ENCODE results near the gene MYOT.
"Not testable (repeated sequence)": the region's sequence is repeated elsewhere in the genome, so short reads cannot be mapped to it uniquely, and the experiment has no call there.

The MYOT gene, protein sequence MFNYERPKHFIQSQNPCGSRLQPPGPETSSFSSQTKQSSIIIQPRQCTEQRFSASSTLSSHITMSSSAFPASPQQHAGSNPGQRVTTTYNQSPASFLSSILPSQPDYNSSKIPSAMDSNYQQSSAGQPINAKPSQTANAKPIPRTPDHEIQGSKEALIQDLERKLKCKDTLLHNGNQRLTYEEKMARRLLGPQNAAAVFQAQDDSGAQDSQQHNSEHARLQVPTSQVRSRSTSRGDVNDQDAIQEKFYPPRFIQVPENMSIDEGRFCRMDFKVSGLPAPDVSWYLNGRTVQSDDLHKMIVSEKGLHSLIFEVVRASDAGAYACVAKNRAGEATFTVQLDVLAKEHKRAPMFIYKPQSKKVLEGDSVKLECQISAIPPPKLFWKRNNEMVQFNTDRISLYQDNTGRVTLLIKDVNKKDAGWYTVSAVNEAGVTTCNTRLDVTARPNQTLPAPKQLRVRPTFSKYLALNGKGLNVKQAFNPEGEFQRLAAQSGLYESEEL

DNA sequence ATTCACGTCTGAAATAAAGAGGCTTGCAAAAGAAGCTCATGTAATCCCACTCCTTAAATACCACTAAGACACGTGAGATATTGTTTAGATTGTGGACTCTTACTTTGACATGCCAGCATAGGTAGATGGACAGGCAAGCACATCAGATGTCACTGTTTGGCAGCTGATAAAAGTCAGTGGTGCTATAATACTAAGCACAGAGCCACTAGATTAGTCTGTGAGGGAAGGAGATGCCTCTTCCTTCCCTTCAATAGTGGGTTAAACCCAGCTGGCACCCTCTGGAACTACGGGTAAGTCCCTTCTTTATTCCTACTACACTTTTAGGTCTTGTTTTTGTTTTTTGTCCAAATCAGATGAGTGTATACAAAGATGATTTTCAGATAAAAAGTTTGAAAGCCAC, at the start of gene MYOT:
Gene MYOT (plus strand): TSS at position 197 of the 400 bp plus-strand sequence. CDS start 2,792 bp downstream, outside the sequence.
- DNase-seq = no peak

DNA sequence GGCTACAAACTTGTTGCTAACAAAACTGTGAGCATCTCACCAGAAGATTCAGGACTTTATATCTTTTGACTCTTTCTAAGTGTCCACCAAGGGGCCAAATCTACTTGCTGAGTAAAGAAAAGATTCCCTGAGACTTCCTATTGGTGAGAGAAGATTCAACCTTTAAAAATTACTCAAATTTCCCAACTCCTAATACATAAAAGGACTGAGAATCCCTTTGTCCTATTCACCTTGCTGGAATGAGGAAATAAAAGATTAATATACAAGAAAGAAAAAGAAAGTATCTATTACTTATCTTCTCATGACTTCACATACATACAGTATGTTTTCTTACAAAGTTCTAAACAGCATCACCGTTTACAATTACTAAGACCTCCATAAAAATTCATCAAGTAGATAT, 47.9 kb upstream of the MYOT start:
- DNase-seq = no peak

DNA sequence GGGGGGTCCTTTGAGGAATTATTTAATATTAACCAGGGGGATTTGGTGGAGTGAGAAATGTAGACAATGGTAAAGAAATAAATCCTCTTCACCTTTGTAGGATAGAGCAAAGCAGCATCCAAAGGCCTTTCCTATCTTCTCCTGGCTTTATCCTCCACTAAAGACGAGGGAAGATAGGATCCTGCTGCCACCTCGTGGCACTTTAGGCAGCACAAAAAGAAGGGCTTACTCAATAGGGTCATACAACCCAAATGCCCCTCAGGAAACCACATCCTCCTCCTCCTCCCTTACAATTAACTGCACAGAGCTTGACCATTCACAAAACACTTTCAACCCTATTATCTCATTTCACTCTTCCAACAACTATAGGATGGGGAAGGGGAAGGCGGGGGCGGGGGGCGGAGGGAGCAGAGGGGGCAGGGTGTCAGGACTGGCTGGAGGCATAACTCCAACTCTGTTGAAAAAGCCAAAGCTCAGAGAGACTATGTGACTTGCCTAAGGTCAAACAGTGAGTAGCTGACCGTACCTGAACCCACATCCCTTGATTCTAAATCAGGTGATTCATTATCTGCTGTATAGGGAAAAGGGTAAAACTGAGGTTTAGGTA, 45.4 kb upstream of the MYOT start:
- no peak for DNase-seq

DNA sequence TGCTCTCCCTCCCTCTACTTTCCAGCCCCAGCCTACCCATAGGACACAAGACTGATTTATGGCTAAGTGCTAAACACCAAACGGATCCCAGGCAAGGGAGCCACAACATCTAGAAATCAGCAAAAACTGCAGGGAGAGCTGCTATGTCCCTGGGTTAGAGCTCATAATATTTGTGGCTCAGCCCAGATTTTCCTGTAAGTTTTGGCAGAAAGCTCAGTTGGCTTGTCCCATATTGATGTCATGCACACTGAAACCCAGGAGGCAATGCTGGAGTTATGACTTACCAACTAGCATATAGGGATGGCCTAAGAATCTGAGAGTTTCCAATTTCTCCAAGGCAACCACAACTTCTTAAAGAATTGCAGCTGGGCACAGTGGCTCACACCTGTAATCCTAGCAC, 44.7 kb upstream of the MYOT start:
- no peak for DNase-seq

DNA sequence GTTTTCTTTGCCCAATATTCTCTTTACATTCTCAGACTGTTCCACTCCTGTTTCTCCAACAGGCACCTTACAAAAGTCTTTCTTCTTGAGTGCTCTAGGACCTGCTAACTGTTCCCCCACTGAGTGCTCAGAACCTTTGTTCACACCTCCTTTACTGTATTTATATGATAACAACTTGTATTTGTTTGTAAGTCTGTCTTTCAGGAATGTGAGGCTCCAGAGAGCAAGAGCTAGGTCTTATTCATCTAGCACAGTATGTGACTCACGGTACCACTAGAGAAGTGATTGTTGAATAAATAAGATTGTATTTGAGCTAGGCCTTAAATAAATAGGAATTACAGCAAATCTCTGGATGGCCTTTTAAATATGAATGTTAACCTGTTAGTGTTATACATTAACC, 42.5 kb upstream of the MYOT start:
- DNase-seq = no peak

DNA sequence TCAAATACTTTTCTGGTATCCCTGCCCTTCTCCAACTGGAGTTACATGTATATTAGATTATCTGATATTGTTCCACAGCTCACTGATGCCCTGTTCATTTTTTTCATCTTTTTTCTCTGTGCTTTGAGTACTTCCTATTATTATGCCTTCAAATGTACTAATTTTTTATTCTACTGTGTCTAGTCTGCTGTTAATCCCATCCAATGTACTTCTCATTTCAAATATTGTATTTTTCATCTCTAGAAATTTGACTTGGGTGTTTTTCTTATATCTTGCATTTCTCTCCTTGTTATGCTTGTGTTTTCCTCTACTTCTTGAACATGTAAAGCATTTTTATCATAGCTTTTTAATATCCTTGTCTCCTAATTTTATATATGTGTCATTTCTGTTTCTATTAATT, 41.6 kb upstream of the MYOT start:
- no peak for DNase-seq

DNA sequence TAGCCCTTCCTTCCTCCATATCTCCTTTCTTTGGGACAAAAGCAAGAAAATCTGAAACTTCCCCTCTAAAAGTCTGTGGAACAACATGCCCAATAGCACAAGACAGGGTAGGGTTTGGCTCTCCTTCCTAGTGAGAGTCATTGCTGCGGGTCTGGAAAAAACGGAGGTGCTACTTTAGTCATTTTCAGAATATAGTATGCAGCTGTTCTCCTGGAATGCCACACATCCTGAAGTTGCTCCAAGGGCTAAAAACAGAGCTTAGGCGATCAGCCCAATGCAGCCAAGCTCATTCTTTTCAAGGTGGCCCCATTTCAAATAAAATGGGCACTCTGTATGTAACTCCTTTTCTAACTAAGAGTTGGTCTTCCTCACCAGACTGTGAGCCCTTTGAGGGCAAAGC, 39.5 kb upstream of the MYOT start:
- no peak for DNase-seq

DNA sequence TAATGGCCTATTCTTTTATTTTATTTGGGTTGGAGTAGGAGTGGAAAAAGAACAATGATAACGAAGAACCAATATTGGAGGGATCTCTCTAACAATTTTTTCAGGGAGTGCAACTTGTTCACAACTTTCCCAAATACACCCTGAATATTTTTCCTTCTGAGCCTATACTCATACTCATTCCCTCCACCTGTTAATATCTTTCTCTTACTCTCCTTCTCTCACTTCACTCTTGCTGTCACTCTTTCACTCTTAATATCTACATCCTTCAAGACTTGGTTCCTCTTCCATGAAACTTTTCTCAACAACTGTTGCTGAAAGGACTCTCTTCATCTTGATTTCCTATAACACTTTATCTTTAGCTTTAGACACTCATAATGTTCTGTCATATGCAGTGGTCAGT, 39.0 kb upstream of the MYOT start:
- no peak for DNase-seq

DNA sequence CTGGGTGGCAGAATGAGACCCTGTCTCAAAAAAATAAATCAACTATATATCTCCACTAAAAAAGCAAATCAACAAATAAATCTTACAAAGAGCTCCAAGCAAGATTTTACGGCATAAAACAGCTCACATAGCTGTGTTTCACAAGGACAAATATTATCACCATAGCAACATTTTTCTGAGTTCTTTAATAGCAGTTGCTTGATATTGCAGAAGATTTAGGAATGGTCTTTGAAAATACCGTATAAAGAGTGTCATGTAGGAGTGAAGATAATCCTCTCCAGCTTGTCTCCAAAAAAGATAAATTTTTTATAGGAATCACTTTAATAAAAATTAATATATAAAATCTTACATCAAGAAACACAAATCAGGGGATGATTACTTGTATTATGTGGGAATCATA, 36.6 kb upstream of the MYOT start:
- no peak for DNase-seq

DNA sequence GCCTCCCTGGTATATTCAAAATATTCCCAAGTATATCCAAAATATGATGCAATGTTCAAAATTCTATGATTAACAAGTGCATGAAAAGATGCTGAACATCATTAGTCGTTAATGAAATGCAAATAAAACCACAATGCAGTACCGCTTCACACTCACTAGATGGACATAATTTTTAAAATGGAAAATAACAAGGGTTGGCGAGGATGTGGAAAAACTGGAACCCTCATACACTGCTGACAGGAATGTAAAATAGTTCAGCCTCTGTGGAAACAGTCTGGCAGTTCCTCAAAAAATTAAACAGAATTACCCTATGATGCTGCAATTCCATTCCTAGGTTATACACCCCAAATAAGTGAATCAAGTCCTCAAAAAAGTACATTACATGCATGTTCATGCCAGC, 36.1 kb upstream of the MYOT start:
- DNase-seq = no peak

DNA sequence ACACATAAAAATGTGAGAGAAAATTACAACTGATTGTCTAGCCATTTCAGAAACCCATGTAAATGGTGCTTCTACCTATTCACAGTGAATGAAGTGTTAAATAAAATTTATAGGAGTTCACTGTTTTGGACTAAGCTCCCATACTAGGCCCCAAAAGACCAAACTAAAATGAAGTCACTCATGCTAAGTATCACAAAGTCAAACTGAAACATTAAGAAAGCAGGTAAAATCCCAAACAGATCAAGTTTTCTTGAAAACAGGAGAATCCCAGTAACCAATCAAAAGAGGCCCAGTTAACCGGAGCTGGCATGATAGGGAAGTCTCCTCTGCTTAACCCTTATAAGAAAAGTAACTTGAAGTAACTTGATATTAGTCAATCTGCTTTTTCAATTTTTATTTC, 35.2 kb upstream of the MYOT start:
- DNase-seq = no peak

DNA sequence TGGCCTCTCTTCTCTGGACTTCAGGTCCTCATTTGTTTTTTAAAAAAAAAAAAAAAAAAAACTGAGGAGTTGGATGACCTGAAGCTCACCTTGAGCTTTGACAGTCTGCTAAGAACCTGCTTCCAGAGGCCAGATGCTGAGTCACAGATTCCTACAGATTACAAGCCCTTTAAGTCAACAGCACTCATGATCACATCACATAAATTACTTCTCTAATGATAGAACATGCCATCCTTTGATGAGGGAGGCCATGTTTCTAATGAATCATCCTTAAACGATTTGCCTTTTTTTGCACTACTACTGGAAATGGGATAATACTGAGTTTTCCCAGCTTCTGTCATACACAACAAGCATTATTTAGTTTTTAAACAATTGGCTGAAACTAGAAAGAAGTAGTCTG, 34.2 kb upstream of the MYOT start:
- DNase-seq = no peak

DNA sequence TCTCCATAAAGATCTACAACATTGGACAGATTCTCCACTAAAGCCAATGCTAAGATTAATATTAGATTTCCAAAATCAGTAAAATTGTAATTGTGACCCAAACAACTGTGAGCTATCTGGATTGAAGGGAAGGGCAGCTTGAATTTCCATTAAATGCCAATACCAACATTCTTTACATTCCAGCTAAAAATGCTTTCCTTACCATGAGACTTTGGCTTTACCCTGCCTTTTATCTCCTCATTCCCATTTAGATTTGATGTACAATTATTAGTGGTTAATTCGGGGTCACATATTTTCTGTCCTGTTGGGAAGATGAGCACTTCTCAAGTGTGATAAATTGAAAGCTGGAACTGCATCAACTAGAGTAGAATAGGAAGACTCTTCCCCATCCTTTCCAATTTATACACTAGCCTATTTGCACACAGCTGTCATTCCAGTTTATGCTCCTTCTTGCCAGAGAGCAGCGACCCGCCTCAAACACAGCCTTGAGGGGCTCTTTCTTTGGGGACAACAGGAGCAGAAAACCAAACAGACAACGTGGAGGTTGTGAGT, 33.1 kb upstream of the MYOT start:
- DNase-seq = no peak

DNA sequence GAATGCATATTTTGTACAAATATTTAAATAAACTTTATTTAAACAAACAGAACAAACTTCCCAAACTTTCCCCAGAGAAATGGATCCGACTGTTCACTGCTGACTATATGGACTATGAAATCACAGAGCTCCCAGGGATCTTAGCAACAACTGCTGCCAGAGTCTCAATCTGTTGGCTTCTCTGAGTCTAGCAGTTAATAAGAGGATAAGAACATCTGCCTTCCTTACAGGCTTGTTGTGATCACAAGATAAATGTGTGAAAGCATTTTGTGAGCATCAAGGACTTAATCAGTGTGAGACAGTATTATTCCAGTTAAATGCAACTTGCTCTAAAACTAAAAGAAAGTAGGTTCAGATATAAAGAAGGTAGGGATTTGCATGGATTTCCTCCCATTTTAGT, 31.4 kb upstream of the MYOT start:
- DNase-seq = no peak

DNA sequence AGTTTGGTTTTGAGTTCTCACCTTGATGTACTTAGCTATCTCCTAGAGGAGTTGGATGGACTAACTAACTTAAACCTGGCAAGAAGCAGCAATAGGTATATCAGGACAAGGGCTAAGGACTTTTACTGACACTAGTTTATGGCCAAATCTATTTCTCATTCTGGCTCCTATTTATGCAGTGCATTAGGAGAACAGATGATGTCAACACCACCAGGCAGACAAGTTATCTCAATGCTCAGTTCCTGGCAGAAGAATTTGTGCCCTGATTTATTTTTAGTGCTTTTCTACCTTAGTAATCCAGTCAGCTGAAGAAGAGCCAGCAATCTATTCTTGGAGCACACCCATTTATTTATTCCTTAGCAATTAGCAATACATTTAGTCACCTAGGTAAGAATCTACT, 30.7 kb upstream of the MYOT start:
- DNase-seq = no peak

DNA sequence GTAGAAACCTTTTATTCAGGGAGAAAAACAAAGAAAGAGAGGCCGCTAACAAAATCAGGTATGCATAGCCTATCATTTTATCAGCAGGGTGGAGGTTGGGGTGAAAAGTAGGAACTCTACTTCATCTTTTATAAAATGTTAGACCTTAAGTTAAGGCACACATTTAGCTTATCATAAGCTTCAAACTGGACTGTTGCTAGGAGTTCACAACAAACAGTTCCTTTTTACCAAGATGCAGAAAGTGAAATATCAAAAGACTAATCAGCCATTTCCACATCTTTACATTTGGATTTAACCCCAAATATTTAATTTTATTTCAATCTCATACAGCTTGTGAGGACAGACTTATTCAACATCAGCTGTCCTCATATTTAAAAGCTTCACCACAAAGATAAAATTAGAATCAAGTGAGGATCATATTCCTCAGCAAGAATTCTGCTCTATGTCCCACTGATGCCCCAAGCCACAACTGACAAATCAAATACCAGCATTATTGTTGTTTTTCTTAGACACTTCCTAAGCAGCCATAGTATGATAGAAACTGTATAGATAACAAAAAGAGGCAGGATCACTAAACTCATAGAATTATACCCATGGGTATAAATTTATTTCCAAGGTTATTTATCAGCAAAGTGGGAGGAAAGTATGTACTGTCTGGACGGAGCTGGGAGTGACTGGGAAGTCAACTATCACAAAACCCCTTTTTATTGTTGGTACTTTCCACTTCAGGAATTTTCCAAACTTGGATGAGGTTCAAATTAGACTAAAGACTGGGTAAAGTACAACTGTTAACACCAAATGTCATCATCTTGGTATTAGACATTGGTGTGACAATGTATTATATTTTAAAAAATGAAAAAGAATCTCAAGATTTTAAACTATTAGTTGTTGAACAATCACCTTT, 29.9 kb upstream of the MYOT start:
- no peak for DNase-seq

DNA sequence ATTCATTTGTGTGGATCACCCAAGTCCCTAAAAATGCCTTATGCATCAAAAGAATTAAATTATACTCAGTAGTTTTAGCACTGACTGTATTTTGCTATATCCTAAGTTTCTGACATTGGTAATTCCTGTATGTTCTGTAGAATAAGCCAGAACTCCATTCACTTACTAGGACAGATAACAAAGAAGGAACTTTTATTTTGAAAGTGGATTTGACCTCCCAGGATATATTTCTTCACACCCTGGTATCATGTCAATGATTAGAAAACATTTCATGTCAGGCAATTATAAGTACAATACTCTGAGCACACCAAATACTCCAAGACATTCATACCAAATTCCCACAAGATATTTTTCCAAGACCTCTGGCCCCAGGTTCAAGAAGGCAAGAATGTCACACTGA, 28.7 kb upstream of the MYOT start:
- DNase-seq = no peak

DNA sequence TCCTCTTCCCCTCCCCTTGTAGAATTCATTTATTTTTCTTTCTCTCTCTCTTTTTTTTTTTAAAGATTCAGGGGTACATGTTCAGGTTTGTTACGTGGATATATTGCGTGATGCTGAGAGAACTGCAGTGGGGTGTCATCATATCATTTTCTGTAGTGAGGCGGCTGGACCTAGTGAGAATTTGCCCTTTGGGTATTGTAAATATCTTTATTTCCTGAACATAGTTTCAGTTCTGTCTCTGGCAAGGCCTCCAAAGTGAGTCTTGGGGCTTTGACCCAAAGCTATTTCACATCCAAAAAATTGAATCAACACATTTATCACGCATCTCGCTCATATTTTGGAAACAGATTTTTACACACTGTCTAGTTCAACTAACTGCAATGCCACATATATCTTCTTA, 25.4 kb upstream of the MYOT start:
- no peak for DNase-seq

DNA sequence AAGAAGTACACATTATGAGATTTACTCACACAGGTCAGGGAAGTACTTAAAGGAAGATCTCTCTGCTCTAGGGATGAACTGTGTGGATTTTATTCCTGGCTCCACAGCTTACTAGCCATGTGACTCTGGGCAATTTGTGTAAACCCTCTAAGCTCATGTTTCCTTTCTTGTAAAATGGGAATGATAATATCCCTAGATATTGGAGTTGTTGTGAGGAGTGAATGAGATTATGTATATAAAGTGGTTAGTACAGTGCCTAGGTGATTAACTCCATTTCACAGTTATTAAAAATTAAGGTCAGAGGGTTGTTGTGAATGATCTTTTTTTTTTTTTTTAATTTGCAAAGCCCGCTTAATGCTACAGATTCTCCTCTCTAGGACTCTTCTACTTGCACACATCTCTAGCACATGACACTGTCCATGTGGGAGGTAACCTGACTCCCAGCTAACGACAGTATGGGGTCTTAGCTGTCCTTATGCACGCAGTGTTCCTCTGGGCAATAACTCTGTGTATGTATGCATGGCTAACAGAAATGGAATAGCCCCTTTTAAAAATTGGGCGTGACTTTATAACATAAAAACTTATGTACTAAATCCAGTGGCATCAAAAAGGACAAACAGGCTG, 23.9 kb upstream of the MYOT start:
- DNase-seq = no peak

DNA sequence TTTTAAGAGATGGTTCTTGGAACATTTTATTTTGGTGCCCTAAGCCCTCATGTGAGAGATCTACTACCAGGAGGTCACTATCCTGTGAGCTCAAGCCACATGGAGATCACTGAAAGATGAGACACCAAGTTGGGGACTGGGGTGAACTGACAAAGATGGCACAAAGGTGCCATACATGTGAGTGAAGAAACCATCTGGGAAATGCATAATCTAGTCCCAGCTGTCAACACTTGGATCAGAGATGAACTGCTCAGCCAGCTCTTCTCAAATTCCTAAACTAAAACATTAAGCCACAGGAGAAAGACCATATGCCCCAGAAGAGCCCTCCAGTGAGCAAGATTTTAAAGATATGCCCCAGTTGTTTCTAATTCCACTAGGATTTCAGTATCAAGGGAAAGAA, 22.2 kb upstream of the MYOT start:
- DNase-seq = no peak

DNA sequence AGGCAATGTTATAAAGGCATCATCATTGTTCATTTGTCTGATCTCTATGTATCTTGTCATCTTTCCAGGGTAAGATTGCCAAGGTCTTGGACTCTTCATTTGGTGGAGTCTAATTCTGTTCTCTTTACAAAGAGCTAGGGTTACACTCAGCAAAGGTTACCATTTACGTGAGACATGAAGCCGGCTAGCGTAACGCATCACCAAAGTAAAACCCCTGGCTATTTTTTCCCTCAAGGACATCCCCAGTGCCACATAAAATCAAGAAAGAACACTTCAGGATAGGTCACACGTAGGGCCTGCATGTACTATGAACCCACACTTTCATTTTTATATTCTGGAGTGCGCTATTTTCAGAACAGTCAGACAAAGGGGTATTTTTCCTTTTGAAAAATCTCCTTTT, 20.0 kb upstream of the MYOT start:
- no peak for DNase-seq

DNA sequence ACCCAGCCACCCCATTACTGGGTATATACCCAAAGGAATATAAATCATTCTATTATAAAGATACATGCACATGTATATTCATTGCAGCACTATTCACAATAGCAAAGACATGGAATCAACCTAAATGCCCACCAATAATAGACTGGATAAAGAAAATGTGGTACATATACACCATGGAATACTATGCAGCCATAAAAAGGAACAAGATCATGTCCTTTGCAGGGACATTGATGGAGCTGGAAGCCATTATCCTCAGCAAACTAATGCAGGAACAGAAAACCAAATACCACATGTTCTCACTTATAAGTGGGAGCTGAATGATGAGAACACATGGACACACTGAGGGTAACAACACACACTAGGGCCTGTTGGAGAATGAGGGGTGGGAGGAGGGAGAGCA, 14.5 kb upstream of the MYOT start:
- DNase-seq = not testable (repeated sequence)

DNA sequence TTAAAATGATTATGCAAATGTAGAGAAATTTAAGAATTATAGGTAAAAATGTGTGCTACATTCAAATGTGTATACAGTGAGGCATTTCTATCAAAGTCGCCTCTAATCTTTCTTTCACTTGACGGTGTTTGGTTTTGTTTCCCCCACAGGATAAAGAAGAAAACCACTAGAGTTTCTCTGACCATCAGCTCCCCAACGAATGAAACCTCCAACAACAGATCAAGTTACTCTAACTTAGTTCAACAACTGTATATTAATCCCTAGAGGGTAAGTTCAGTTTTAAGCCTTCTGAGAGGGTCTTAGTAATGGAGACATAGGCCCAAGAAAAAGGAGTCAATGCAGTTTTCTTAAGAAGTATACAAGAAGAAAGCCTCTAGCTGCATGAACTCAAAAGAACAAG, 11.5 kb upstream of the MYOT start:
- no peak for DNase-seq

All from NCI-H2029 treated with DMSO at 0.1 percent for 48 hours (cell line).